Measurements from ENCODE around the gene MCL1. TPM values are rescaled to one million over a fixed set of nuclear protein-coding genes. Genes with fewer than 3 reads are reported as not detected.

The MCL1 gene
- total and polyA plus RNA-seq, 2 experiments from 2014 or later, result 55.3 to 244 TPM

DNA sequence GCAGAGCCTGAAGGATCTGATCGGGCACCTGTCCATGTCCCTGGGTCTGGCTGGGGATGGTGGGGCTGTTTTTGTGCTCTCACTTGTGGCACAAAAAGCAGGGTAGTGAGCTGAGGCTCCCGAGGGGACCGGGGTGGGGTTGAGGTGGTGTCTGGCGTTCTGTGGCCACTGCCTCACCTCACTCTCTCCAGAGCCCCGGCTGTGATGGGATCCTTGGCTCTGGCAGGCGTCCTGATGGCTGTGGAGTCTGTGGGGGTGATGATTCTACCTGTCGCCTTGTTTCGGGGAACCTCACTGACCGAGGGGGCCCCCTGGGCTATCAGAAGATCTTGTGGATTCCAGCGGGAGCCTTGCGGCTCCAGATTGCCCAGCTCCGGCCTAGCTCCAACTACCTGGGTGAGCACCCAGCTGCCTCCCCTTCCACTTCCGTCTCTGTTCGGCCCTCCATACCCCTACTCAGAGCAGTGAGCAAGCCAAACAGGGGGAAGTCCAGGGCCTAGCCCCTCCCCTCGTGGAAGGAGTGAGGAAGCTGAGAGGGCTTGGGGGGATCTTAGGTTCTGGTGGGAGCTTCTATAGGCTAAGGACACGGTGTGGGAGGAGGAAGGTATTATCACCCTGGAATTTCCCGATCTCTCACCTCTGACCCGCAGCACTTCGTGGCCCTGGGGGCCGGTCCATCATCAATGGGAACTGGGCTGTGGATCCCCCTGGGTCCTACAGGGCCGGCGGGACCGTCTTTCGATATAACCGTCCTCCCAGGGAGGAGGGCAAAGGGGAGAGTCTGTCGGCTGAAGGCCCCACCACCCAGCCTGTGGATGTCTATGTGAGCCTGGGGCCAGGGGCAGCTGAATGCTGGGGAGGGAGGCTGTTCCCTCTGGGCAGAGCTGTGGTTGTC is 23.2 kb downstream of the MCL1 start (continued):
- TF ChIP-seq, protein P1, sequence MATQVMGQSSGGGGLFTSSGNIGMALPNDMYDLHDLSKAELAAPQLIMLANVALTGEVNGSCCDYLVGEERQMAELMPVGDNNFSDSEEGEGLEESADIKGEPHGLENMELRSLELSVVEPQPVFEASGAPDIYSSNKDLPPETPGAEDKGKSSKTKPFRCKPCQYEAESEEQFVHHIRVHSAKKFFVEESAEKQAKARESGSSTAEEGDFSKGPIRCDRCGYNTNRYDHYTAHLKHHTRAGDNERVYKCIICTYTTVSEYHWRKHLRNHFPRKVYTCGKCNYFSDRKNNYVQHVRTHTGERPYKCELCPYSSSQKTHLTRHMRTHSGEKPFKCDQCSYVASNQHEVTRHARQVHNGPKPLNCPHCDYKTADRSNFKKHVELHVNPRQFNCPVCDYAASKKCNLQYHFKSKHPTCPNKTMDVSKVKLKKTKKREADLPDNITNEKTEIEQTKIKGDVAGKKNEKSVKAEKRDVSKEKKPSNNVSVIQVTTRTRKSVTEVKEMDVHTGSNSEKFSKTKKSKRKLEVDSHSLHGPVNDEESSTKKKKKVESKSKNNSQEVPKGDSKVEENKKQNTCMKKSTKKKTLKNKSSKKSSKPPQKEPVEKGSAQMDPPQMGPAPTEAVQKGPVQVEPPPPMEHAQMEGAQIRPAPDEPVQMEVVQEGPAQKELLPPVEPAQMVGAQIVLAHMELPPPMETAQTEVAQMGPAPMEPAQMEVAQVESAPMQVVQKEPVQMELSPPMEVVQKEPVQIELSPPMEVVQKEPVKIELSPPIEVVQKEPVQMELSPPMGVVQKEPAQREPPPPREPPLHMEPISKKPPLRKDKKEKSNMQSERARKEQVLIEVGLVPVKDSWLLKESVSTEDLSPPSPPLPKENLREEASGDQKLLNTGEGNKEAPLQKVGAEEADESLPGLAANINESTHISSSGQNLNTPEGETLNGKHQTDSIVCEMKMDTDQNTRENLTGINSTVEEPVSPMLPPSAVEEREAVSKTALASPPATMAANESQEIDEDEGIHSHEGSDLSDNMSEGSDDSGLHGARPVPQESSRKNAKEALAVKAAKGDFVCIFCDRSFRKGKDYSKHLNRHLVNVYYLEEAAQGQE (IDR thresholded peaks at IDR 0.05; ENCODE audit: unreplicated experiment), result no peak
- TF ChIP-seq POLR2AphosphoS5 (IDR thresholded peaks at IDR 0.05; ENCODE audit: low read depth) (no peak), EZH2phosphoT487 (IDR thresholded peaks at IDR 0.05; ENCODE audit: unreplicated experiment) (no peak), CREB1 (CRISPR knock-in tag; IDR thresholded peaks at IDR 0.05; ENCODE audit: low read depth) (no peak), ZNF331 (CRISPR knock-in tag; IDR thresholded peaks at IDR 0.05; ENCODE audit: low read depth) (no peak), ZNF114 (CRISPR knock-in tag; IDR thresholded peaks at IDR 0.05) (no peak), STAT1 (IDR thresholded peaks at IDR 0.05; ENCODE audit: unreplicated experiment) (no peak), JUNB (IDR thresholded peaks at IDR 0.05; ENCODE audit: unreplicated experiment) (no peak)
- TF ChIP-seq, protein P2, sequence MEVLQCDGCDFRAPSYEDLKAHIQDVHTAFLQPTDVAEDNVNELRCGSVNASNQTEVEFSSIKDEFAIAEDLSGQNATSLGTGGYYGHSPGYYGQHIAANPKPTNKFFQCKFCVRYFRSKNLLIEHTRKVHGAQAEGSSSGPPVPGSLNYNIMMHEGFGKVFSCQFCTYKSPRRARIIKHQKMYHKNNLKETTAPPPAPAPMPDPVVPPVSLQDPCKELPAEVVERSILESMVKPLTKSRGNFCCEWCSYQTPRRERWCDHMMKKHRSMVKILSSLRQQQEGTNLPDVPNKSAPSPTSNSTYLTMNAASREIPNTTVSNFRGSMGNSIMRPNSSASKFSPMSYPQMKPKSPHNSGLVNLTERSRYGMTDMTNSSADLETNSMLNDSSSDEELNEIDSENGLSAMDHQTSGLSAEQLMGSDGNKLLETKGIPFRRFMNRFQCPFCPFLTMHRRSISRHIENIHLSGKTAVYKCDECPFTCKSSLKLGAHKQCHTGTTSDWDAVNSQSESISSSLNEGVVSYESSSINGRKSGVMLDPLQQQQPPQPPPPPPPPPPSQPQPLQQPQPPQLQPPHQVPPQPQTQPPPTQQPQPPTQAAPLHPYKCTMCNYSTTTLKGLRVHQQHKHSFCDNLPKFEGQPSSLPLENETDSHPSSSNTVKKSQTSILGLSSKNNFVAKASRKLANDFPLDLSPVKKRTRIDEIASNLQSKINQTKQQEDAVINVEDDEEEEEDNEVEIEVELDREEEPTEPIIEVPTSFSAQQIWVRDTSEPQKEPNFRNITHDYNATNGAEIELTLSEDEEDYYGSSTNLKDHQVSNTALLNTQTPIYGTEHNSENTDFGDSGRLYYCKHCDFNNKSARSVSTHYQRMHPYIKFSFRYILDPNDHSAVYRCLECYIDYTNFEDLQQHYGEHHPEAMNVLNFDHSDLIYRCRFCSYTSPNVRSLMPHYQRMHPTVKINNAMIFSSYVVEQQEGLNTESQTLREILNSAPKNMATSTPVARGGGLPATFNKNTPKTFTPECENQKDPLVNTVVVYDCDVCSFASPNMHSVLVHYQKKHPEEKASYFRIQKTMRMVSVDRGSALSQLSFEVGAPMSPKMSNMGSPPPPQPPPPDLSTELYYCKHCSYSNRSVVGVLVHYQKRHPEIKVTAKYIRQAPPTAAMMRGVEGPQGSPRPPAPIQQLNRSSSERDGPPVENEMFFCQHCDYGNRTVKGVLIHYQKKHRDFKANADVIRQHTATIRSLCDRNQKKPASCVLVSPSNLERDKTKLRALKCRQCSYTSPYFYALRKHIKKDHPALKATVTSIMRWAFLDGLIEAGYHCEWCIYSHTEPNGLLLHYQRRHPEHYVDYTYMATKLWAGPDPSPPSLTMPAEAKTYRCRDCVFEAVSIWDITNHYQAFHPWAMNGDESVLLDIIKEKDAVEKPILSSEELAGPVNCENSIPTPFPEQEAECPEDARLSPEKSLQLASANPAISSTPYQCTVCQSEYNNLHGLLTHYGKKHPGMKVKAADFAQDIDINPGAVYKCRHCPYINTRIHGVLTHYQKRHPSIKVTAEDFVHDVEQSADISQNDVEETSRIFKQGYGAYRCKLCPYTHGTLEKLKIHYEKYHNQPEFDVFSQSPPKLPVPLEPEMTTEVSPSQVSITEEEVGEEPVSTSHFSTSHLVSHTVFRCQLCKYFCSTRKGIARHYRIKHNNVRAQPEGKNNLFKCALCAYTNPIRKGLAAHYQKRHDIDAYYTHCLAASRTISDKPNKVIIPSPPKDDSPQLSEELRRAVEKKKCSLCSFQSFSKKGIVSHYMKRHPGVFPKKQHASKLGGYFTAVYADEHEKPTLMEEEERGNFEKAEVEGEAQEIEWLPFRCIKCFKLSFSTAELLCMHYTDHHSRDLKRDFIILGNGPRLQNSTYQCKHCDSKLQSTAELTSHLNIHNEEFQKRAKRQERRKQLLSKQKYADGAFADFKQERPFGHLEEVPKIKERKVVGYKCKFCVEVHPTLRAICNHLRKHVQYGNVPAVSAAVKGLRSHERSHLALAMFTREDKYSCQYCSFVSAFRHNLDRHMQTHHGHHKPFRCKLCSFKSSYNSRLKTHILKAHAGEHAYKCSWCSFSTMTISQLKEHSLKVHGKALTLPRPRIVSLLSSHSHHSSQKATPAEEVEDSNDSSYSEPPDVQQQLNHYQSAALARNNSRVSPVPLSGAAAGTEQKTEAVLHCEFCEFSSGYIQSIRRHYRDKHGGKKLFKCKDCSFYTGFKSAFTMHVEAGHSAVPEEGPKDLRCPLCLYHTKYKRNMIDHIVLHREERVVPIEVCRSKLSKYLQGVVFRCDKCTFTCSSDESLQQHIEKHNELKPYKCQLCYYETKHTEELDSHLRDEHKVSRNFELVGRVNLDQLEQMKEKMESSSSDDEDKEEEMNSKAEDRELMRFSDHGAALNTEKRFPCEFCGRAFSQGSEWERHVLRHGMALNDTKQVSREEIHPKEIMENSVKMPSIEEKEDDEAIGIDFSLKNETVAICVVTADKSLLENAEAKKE (CRISPR knock-in tag; IDR thresholded peaks at IDR 0.05), result no peak

Measured in GM23338 (cell line).